EH (cell line): ENCODE measurements around the gene MACF1.

Source experiments
- DNase-seq: peaks from one replicate; pipeline ENCODE4 v3.0.0-alpha.2; 2015; ENCODE audit warnings: low read depth

The MACF1 gene

GRCh38 chr1:39297551-39297950 is 93.1 kb downstream of the MACF1 start:
- DNase-seq = peak; percentile 50

GRCh38 chr1:39301606-39302005 is 97.1 kb downstream of the MACF1 start:
- peak; percentile 40 for DNase-seq

- peak; percentile 24 for DNase-seq
Observed at GRCh38 chr1:39305555-39305954, 101.1 kb downstream of the MACF1 start.

- DNase-seq = no peak
Observed at GRCh38 chr1:39310015-39310414, 105.5 kb downstream of the MACF1 start.

GRCh38 chr1:39310691-39311090 is 106.2 kb downstream of the MACF1 start:
- no peak for DNase-seq

GRCh38 chr1:39317111-39317510 is 112.6 kb downstream of the MACF1 start:
- DNase-seq = no peak

GRCh38 chr1:39317910-39318633 is 113.6 kb downstream of the MACF1 start:
- DNase-seq = no peak

- no peak for DNase-seq
Observed at GRCh38 chr1:39321979-39322378, 117.5 kb downstream of the MACF1 start.

- DNase-seq = no peak
Observed at GRCh38 chr1:39322431-39322830, 117.9 kb downstream of the MACF1 start.

GRCh38 chr1:39324888-39325287 is 120.4 kb downstream of the MACF1 start:
- no peak for DNase-seq

GRCh38 chr1:39326836-39327235 is 122.3 kb downstream of the MACF1 start:
- DNase-seq = peak; percentile 11

GRCh38 chr1:39328095-39328494 is 123.6 kb downstream of the MACF1 start:
- peak; percentile 43 for DNase-seq

GRCh38 chr1:39328586-39329121 is 124.2 kb downstream of the MACF1 start:
- DNase-seq = peak; percentile 29

- no peak for DNase-seq
Observed at GRCh38 chr1:39331647-39332046, 127.2 kb downstream of the MACF1 start.

- DNase-seq = peak; percentile 40
Observed at GRCh38 chr1:39332291-39332690, 127.8 kb downstream of the MACF1 start.

- DNase-seq = no peak
Observed at GRCh38 chr1:39332828-39333227, 128.3 kb downstream of the MACF1 start.

- DNase-seq = no peak
Observed at GRCh38 chr1:39333296-39333695, 128.8 kb downstream of the MACF1 start.

- DNase-seq = no peak
Observed at GRCh38 chr1:39335216-39335615, 130.7 kb downstream of the MACF1 start.

- DNase-seq = no peak
Observed at GRCh38 chr1:39337067-39337466, 132.6 kb downstream of the MACF1 start.

GRCh38 chr1:39342776-39343175 is 138.3 kb downstream of the MACF1 start:
- DNase-seq = no peak

- DNase-seq = no peak
Observed at GRCh38 chr1:39344394-39345154, 140.1 kb downstream of the MACF1 start.

- DNase-seq = no peak
Observed at GRCh38 chr1:39346872-39347271, 142.4 kb downstream of the MACF1 start.

GRCh38 chr1:39348278-39348677 is 143.8 kb downstream of the MACF1 start:
- DNase-seq = no peak
